HG03175 (cell line): ENCODE results near the gene LRRC8E.
"Not testable (repeated sequence)": the region's sequence is repeated elsewhere in the genome, so short reads cannot be mapped to it uniquely, and the experiment has no call there.

Experiments
- ATAC-seq: cut with Tn5 transposase; IDR thresholded peaks from one replicate; pipeline ENCODE4 v1.9.1; 2021; ENCODE audit warnings: mild to moderate bottlenecking, moderate library complexity; ENCODE audit not compliant: unreplicated experiment

Gene LRRC8E

DNA sequence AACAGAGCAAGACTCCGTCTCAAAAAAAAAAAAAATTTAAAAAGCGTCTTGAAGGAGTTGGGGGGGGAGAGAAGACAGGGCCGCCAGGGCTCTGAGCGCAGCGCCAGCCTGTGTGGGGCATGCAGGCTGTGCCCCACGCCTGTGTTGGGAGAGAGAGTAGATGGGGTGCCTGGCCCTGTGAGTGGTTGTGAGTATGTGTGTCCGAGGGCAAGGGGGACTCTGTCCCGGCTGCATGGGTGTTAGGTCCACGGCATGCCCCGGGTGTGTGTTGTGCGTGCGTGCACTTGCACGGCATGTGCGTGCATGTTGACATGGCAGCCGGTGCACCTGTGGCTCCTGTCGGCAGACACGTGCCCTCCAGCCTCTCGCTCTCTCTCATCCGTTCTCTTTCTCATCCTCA is 18.8 kb downstream of the LRRC8E start:
- ATAC-seq: no peak

GRCh38 chr19:7907544-7907943 is 19.2 kb downstream of the LRRC8E start:
- no peak for ATAC-seq

GRCh38 chr19:7908078-7908699 is 19.9 kb downstream of the LRRC8E start:
- ATAC-seq: no peak

DNA sequence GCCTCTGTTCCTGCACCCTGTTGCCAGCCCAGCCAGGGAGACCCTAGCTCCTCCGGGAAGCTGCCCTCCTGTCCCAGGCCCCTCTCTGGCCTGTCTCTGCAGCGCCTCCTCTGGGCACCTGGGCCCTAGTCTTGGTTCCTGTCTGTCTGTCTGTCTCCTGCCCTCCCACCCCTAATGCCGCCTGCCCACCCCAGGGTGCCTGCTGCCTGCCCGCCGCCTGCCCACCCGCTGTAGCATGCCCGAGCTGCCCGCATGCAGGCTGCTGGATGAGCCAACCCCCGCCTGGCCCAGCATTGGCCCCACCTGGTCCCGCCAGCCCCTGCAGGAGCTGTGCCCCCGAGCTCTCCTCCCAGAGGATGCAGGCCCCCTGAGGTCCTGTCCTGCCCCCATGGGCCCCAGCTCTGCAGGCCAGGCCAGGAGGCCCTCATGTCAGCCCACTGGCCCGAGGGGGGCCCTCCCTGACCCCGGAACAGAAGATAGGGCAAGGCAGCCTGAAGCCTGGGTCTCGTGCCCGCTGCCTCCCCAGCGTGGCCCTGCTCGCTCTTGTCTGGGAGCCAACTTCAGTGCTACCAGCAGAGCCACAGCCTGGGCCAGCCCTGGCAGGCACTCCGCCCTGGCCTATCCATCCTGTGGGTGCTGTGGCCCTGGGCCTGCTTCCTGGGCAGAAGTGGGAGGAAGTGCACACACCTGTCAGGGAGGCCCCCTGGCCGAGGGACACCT is 20.6 kb downstream of the LRRC8E start:
- no peak for ATAC-seq

GRCh38 chr19:7909471-7910067 is 21.3 kb downstream of the LRRC8E start:
- no peak for ATAC-seq

DNA sequence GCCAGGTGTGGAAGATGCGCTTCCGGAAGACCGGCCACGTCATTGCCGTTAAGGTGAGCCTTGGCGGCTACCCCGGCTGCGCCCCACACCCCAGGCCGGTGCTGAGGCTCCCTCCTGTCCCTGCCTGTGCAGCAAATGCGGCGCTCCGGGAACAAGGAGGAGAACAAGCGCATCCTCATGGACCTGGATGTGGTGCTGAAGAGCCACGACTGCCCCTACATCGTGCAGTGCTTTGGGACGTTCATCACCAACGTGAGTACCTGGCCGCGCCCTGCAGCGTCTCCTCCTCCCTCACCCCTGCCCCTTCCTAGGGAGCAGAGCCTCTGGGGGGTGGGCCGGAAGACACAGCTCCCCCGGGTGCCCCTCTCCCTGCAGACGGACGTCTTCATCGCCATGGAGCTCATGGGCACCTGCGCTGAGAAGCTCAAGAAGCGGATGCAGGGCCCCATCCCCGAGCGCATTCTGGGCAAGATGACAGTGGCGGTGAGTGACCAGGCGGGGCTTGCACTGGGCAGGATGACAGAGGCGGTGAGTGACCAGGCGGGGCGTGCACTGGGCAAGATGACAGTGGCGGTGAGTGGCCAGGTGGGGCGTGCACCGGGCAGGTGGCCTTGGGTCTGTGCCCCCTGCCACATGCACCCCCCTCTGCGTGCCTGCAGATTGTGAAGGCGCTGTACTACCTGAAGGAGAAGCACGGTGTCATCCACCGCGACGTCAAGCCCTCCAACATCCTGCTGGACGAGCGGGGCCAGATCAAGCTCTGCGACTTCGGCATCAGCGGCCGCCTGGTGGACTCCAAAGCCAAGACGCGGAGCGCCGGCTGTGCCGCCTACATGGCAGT is 22.2 kb downstream of the LRRC8E start:
- ATAC-seq: no peak

GRCh38 chr19:7911508-7912143 is 23.3 kb downstream of the LRRC8E start:
- ATAC-seq: no peak

DNA sequence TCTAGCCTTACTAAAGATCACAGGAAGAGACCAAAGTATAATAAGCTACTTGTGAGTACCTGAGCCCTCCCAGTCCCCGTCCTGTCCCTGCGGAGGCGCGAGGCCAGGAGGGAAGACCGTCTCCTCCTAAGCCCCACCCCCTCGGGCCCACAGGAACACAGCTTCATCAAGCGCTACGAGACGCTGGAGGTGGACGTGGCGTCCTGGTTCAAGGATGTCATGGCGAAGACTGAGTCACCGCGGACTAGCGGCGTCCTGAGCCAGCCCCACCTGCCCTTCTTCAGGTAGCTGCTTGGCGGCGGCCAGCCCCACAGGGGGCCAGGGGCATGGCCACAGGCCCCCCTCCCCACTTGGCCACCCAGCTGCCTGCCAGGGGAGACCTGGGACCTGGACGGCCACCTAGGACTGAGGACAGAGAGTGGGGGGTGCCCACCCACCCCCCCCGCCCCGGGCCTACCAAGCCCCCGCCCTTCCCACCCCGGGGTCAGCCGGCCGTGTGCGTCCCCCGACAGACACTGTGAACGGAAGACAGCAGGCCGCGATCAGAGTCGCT is 23.9 kb downstream of the LRRC8E start:
- no peak for ATAC-seq

DNA sequence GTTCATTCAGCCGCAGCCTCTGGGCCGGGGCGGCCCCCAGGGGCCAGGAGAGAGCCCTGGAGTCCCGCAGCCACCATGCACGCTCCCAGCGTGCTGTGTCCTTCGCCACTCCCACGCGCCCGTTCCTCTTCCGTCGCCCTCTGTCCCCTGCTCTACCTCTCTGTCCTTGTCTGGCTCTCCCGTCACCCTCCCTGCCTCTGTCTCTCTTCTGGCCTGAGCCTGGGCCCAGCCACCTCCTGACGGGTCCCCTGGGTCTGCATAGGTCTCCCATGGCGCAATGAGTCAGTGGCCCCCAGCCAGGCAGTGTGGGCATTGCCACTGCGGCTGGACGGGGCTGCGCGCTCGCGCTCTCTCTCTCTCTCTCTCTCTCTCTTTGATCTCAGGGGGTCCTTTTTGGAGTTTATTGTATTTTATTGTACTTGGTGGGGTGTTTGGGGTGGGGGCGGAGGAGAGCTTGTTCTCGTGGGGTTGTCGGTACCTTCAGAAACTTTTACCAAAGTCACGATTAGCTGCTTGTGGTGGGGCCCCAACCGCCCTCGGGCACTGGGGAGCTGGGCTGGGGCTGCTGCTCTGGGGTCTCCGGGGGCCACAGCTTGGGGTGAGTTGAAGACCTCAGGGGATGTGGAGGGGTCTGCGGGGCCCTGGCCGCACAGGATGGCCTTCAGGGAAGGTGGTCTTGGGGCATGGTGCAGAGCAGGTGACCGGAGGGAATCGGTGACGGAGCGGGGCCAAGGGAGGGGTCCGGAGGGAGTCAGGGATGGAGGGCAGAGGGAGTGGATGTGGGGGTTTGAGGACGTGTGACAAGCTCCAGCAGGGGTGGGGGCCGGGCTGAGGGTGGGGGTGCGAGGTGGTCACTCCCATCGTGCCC is 24.6 kb downstream of the LRRC8E start:
- ATAC-seq: no peak

DNA sequence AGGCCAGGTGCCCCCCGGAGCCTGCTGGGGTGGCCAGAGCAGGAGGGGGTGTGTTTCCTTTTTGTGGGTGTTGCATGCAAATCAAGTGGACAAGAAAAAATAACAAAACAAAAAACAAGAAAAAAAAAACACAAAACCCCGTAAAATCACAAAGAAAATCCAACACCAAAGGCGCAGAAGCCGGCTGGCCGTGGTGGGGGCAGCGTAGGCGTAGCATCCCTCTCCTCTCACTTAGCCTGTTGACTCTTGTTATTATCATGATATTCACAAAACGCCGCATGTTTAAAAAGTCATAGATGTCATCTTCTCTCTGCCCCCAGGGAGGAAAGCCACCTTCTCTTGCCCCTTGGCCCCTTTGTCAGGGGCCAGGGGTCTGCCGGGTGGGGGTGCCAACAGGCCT is 25.3 kb downstream of the LRRC8E start:
- ATAC-seq: no peak

- no peak for ATAC-seq
These were observed 25.8 kb downstream of the LRRC8E start for GRCh38 chr19:7914099-7914498.

- no peak for ATAC-seq
These were observed 26.3 kb downstream of the LRRC8E start, which contains the start of gene TGFBR3L for GRCh38 chr19:7914598-7915045. Gene TGFBR3L (plus strand): TSS chr19:7914830.

DNA sequence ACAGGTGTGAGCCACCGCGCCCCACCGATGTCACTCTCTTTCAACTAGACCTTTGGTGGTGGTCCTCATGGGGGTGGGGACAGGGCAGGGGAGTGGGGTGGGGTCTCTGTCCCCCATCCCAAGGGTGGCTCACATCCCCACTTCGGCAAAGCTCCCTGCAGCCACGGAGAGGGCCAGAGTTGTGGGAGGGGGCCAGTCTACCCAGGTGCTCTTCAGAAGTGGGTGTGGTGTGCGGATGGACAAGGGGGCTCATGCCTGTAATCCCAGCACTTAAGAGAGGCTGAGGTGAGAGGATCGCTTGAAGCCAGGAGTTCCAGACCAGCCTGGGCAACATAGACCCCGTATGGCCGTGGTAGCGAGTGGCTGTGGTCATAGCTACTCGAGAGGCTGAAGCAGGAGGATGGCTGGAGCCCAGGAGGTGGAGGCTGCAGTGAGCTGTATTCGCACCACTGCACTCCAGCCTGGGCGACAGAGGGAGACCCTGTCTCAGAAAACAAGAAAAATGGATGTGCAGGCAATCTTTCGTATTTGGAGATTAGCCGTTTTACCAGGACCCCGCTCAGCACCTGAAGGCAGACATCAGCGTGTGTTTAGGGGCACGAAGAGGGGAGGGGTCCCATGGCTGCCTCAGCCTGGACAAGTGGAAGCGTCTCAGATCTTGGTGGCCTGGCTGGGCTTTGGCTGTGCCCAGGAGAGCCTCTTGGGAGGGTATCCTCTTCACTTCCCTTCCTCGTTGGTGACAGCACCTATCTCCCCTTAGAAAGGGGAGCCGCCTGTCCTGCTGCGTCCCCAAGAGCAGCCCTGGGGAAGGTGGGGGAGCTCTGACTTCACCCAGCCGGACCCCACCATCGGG is 27.2 kb downstream of the LRRC8E start:
- ATAC-seq: no peak

DNA sequence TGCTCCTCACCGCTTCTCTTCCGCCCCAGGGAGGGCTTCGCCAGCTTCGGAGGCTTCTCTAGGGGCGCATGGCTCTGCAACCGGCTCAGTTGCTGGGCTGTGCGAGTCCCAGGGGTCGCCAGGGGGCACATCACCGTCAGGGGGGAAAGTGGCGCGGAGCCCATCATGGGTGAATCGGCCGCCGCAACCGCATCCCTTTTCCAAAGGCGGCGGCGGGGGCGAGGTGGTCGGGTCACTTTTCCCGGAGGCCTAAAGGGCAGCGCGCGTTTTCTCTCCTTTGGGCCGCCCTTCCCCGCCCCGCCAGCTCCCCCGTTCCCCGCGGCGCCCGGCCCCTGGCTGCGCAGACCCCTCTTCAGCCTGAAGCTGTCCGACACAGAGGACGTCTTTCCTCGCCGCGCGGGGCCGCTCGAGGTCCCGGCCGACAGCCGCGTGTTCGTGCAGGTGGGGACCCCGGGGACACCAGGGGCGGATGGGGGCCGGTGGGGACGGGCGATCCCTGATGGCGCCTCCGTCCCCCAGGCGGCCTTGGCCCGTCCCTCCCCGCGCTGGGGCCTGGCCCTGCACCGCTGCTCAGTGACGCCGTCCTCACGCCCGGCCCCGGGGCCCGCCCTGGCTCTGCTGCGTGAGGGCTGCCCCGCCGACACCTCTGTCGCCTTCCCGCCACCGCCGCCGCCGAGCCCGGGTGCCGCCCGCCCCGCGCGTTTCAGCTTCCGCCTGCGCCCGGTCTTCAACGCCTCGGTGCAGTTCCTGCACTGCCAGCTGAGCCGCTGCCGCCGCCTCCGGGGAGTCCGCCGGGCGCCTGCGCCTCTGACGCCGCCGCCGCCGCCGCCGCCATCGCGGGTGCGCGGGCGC is 28.0 kb downstream of the LRRC8E start:
- no peak for ATAC-seq

- no peak for ATAC-seq
These were observed 28.6 kb downstream of the LRRC8E start for GRCh38 chr19:7916955-7917266.

DNA sequence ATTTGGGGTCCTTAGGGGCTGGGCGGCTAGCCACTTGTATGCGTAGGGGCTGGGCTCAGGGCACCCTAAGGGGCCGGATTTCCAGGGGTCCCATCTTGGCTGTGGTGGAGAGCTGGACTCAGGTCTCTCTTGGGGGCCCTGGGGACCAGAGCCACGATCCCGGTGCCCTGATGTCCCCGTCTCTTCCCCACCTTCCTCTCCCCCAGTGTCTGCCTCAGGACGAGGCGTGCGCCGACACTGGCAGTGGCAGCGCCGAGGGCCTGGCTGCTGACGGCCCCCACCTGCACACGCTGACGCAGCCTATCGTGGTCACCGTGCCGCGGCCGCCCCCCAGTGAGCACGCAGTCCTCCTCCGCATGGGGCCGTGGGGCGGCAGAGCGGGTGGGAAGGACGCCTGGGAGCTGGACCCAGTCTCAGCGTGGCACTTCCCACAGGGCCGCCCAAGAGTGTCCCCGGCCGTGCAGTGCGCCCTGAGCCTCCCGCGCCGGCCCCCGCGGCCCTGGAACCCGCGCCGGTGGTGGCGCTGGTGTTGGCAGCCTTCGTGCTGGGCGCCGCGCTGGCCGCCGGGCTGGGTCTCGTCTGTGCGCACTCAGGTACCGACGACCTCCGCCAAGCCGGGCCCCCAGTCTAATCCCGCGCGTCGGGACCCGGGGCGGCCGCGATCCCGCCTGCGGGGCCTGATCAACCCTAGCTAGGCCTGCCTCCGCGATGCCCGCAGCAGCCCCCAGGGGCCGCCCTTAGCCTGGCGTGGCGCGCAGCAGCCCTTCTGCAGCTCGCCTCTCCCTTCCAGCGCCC is 29.2 kb downstream of the LRRC8E start:
- ATAC-seq: no peak

GRCh38 chr19:7918062-7918614 is 29.8 kb downstream of the LRRC8E start:
- ATAC-seq: not testable (repeated sequence)
